Adipose tissue (tissue), 3 donors: ENCODE results near the gene FANCC. TPM values are rescaled to one million over a fixed set of nuclear protein-coding genes. Genes with fewer than 3 reads are reported as not detected.
"Not testable (repeated sequence)": the region's sequence is repeated elsewhere in the genome, so short reads cannot be mapped to it uniquely, and the experiment has no call there.

Experiments
- H3K27ac ChIP-seq: one replicate; pipeline ENCODE4 v1.5.1; 2013; ENCODE audit warnings: low read depth, low read length
- WGBS, 3 donors: extraction: QIAGEN DNeasy Blood & Tissue Kit; methylation state at CpG; one replicate each; pipeline ENCODE4 v1.1.7; 2013; 5-methylcytosine and 5-hydroxymethylcytosine counted together
- polyA plus RNA-seq, 3 donors: library from polyadenylated mRNA; stranded (reverse); fragments of 200-250 nt; gene quantifications; one replicate each; pipeline ENCODE4 v1.2.3, GENCODE V29; 2013
- donor health status: healthy with polysubstance abuse.
- donor health status: Bipolar disorder and iron deficiency.
- donor health status: healthy.

Gene FANCC
- polyA plus RNA-seq, 3 donors, result 2.0 to 3.5 (median 2.5) TPM

DNA sequence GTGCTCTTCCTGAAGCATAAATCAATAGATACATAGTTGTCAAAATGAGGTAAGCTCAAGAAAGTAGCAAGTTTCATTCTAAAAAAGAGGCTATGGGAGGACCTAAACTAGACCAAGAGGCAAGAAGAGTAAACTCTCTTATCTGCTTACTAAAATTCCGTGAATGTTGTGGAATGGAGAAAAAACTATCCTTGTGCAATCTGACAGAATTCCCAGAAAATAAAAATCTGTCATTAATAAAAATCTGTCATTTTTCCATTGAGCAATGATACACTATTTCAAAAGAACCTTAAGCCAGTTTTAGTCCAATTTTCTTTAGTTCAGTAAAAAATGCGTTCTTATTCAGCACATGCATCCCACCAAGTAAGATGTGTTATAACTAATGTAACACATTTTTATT lies 15.9 kb upstream of the FANCC start:
- 38 to 60% (median 52%) methylated on average over 2 of the region's 2 CpGs for WGBS, 3 donors

DNA sequence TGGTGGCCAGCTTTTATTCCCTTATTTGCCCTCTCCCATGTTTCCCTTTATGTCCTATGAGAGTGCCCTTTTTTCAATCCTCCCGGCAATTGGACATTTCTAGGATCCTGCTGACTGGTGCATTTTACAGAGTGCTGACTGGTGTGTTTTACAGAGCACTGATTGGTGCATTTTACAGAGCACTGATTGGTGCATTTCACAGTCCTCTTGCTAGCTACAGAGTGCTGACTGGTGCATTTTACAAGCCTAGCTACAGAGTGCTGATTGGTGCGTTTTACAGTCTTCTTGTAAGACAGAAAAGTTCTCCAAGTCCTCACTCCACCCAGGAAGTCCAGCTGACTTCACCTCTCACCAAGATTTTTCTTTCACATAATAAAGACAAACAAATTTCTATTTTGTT lies 15.4 kb upstream of the FANCC start:
- no peak overlapping the region for H3K27ac ChIP-seq
- WGBS, 3 donors, result 85 to 95% (median 91%) methylated on average over 2 of the region's 2 CpGs

More for the DNA sequence above, 15.9 kb upstream of the FANCC start:
- H3K27ac ChIP-seq, result no peak overlapping the region

DNA sequence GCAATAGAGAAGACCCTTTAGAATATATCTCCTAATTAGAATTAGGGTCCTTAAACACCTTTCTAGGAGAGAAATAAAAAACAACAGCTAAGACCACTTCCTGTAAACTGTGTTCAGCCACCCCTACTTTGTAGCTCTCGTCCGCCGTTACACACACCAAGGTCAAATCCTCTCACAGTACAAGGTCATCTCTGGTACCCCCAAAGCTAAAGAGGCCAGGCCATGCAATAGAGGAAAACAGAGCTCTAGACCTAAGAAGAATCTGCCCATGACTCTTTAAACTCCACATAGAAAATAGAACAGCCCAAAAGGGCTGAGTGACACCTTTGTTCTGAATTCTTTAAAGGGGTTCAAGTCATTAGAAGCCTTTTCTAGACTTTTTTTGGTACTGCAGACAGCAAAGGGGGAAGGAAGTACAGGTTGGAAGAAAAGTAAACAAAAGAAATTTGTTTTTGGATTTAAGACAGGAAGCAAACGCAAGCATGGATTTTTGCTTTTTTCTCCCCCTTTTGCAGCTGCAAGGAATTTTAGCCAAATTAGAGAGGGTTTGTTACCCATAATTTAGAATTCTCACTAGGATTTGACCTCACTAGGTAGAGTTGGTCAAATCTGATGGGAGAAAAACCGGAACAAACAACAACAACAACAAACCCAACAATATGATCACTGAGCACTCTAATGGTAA lies 13.4 kb upstream of the FANCC start:
- 72 to 83% (median 76%) methylated on average over 5 of the region's 5 CpGs for WGBS, 3 donors
- no peak overlapping the region for H3K27ac ChIP-seq

DNA sequence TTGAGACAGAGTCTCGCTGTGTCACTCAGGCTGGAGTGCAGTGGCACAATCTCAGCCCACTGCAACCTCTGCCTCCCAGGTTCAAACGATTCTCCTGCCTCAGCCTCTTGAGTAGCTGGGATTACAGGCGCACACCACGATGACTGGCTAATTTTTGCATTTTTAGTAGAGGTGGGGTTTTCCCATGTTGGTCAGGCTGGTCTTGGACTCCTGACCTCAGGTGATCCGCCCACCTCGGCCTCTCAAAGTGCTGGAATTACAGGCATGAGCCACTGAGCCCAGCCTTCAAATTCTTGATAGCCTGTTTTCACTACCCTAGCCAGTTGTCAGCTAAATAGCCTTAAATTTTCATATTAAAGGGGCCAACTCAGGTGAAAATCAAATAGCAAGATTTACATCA lies 11.6 kb upstream of the FANCC start:
- not testable (repeated sequence) for H3K27ac ChIP-seq
- WGBS, 3 donors, result 84 to 94% (median 86%) methylated on average over 6 of the region's 6 CpGs

DNA sequence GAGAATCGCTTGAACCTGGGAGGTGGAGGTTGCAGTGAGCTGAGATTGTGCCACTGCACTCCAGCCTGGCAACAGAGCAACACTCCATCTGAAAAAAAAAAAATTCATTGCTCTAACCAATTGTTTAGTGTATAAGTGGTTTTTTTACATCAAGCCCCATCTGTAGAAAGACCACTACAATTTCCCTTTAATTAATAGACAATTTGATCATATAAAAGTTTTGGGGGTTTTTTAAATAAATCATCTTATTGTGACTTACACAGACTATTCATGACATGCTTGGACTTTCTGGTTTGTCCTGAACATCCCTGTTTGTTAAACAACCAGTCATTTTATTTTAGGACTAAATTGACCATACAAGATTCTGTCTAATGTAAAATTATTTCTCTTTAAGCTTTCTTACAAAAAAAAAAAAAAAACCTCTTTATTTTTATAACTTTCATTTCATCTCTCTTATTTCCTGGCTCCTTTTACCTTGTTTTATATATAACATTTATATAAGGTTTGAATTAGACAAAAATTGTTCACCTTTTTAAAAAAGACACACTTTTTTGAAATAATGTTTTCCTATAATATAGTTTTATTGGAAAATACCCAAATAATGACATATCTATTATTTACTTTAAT lies 9.8 kb upstream of the FANCC start:
- 35 to 53% (median 49%) methylated on average over 1 of the region's 1 CpG for WGBS, 3 donors
- H3K27ac ChIP-seq, result no peak overlapping the region

DNA sequence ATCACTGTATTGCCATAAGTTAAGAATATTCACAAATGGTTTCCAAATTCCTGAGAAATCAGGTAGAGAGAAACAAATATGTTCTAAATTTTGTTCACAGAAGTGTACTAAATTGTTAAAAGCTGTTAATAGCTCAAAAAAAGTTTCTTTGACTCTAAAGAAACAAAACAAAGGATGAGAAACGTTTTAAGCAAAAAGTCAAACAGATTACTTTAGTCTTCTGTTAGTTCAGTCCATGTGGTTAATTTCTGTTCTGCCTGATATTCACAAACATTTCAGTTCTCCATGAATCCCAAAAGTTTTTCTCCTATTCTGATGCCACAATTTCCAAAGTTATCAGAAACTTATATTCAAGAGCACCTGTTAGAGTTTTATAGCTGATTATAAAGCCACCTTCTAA lies 7.7 kb upstream of the FANCC start:
- H3K27ac ChIP-seq, result no peak overlapping the region
- WGBS, 3 donors, result 51 to 59% (median 59%) methylated on average over 1 of the region's 1 CpG

DNA sequence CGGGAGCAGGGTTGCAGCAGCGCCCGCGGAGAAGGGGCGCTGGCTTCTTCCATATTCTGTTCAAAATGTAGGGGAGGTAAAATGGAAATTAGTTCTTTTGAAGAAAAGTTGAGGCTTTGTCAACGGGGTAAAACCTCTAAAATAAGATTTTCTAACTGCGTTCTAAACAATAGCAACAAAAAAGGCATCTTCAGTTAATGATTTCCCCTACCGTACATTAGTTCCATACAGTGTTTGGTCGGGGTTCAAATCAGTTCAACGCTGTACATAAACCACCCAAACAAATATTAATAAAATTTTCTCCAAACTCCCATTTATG lies 343 bp upstream of the FANCC start:
- H3K27ac ChIP-seq, result no peak overlapping the region
- 5 to 7% (median 6%) methylated on average over 10 of the region's 10 CpGs for WGBS, 3 donors

DNA sequence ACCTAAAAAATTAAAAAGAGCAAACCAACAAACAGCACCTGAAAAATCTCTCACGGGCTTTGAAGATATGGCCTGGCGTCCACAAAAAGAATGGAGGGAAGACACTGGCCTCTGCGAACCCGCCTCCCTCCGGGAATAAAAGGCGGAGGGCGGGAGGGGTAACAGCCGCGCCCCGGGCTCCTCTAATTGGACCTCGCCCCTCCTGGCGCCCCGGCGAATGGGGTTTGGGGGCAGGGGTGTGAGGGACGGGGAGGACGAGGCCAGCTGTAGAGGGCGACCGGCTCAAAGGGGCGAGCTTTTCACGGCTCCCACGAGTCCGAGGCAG lies 753 bp downstream of the FANCC start:
- no peak overlapping the region for H3K27ac ChIP-seq
- WGBS, 3 donors, result 0 to 1% (median 0%) methylated on average over 22 of the region's 22 CpGs

DNA sequence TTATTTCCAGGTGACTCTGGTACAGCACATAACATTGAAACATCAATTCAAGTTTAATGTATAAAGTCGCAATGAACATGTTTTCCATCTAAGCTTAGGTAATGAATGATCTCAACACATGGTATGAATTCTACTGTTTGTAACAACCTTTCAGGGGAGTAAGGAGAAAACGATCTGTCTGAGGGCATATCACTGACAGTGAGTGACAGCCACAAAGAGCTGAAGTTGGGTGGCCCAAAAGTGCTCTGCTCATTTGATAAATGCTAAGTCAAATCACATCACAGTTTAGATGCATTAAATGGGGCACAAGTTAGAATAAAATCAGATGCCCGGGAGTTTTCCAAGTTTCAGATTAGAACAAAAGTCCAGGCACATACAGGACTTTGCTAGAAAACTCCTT lies 1.2 kb downstream of the FANCC start:
- 34 to 47% (median 44%) methylated on average over 3 of the region's 3 CpGs for WGBS, 3 donors
- H3K27ac ChIP-seq, result no peak overlapping the region

DNA sequence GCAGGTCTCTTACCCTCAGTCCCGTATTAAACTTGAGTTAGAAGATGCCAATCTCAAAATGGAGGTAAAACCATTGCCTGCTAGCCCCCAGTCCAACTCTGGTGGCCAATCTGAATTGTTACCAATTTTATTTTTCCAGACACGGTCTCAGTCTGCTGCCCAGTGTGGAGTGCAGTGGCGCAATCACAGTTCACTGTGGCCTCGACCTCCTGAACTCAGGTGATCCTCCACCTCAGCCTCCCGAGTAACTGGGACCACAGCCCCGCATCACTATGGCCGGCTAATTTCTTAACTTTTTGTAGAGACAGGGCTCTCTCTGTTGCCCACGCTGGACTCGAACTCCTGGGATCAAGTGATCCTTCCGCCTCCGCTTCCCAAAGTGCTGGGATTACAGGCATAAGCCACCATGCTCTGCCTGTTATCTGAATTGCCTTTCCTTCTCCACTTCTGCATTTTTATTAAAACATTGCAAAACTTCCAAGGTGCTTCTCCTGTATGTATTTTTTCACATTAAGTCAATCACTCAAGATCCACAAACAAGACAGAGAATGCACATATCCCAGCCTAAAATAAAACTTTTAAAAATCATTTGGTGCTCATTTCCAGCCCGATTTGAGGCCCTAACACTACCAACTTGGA lies 2.3 kb downstream of the FANCC start:
- H3K27ac ChIP-seq, result no peak overlapping the region
- 91 to 96% (median 94%) methylated on average over 12 of the region's 12 CpGs for WGBS, 3 donors

DNA sequence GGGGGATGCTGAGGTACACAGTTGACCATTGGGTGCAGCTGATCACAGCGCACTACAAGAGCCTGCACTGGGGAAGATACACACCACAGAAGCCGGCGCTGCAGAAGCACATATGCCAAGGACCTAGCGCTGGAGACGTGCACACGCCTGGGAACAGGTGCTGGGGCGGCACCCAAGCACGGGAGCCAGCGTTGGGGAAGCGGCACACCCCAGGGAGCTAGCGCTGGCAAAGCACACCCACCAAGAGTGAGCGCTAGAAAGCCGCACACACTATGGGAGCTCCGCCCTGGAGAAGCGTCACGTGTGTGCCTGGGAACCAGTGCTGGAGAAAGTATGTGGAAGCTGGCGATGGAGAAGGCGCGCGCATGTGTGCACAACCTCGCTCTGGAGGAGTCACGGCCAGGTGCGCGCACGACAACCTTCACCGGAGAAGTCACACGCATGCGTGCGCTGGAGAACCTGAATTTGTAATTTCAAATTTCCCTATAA lies 4.5 kb downstream of the FANCC start:
- 39 to 47% (median 40%) methylated on average over 29 of the region's 29 CpGs for WGBS, 3 donors
- no peak overlapping the region for H3K27ac ChIP-seq

DNA sequence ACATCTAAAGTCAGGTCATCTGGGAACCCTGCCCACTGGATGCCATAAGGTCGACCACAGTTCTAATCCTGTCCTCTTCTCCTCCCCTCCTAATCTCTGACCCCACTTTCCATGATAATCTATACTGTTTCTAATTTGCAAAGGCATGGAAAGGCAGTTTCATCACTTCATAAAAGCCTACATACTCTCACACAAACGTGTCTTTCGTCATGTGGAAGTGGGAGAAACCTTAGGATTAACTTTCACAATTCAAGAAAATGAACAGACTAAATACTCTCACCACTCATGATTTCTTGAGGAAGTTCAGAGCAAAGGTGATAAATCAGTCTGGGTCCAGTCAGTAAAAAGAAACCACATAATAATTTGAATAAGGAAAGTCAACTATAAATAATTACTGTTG lies 5.5 kb downstream of the FANCC start:
- WGBS, 3 donors, result 43 to 71% (median 56%) methylated on average over 3 of the region's 3 CpGs

DNA sequence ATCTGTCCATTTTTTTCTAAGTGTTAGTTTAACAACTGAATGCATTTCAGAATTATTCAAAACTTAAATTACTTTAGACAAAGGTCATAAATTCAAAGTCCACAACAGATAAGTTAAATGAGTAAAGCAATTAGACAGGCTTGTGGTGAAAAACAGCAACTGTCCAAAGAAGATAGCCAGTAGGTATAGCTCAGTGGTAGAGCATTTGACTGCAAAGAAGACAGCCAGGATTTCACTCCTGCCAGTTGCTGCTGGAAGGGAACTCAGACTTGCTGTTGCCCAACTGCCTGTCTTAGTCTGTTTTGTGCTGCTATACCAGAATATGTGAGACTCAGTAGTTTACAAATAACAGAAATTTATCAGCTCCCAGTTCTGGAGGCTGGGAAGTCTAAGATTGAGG lies 10.0 kb downstream of the FANCC start:
- no peak overlapping the region for H3K27ac ChIP-seq

More for the DNA sequence above, 5.5 kb downstream of the FANCC start:
- H3K27ac ChIP-seq, result no peak overlapping the region

DNA sequence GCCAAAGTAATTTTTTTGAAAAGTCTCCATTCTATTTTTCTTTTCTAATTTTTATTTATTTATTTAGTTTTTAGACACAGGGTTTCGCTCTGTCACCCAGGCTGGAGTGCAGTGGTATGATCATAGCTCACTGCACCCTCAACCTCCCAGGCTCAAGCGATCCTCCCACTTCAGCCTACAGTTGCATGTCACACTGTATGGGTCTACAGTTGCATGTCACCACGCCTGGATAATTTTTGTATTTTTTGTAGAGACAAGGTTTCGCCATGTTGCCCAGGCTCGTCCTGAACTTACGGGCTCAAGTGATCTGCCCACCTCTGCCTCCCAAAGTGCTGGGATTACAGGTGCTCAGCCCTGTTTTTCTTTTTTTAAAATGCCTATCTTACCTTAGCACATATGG lies 10.7 kb downstream of the FANCC start:
- no peak overlapping the region for H3K27ac ChIP-seq
- 96 to 98% (median 97%) methylated on average over 6 of the region's 6 CpGs for WGBS, 3 donors

DNA sequence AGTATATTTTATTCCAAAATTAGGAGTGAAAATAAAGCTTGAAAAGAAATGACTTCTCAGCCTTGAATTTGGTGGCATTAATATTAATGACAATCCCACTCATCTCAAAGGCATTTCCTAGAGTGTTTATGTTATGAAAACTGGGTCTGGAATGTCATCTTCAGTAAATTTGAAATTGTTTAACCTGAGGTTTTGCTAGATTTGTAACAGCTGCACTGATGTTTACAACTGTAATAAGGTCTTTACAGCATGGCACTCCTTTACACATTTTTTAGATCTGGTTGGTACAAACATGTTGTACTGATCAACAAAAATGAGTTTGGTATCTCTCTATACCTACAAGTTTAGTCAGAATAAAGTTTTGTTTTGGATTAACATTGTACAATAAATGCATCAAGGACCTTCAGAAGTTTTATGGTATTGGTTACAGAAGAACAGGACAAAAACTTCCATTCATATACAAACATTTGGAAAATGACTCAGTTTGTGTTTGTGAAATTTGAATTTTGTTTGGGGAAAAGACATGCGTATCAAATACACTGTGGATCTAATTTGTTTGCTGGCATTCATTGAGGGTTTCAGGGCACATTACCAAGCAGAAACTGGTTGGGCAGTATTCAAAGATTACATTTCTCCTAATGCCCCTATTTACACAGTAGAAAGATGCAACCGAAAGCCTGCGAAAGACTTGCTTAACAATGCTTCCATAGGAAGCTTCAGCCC lies 11.6 kb downstream of the FANCC start:
- 45 to 92% (median 81%) methylated on average over 3 of the region's 3 CpGs for WGBS, 3 donors

DNA sequence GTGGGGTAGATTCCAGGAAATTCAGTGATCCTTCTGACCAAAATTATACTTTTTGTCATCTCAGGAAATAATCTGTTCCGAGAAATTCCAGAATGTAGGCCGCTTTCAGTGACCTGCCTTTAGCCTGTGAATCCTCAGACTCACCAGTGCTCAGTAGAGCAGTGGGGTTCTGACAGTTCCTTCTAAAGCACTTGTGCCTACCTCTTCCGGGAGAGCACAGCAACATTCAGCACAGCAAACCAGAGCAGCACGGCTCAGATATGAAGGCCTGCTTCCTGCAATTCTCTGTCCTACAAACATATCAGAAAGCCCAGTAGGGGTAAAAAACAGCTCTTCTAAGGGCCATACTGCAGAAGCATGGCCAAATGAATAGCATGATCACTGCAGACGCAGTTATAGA lies 15.0 kb downstream of the FANCC start:
- WGBS, 3 donors, result 79 to 86% (median 82%) methylated on average over 5 of the region's 5 CpGs
- H3K27ac ChIP-seq, result no peak overlapping the region

More for the DNA sequence above, 11.6 kb downstream of the FANCC start:
- no peak overlapping the region for H3K27ac ChIP-seq

DNA sequence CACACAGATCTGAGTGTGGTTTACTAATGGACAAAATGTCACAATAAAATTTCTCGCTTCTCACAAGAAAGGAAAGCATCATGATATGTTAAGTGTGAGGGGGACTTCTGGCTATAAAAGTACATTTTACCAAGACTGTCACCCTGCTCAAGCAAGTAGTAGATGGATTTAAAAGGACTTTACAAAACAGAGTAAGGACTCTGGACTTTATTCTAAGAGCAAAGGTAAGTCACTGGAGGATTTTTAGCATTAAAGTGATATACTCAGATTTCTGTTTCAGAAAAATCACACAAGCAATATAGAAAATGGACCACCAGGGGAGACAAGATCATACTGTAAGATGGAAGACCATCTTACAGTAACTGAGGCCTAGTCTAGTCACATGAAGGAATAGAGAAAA lies 19.7 kb downstream of the FANCC start:
- no peak overlapping the region for H3K27ac ChIP-seq
- 98 to 100% (median 98%) methylated on average over 1 of the region's 1 CpG for WGBS, 3 donors

DNA sequence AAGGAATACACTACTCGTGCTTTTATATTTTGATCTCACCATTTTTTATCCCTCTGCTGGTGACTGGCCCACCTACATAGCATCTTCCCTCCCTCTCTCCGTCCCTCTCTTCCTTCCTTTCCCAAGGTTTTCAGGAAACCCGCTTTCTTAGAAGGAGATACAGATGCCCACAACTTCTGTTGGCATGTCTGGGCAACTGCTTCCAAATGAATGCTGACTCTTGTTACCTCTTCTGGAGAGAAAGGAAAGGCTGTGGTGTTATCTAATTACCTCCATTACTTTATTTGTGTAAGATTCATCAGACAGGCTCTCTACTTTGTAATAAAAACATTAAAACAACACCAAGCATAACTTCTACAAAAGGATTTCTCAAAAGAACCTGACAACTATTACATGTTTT lies 20.2 kb downstream of the FANCC start:
- H3K27ac ChIP-seq, result no peak overlapping the region
- 78 to 92% (median 91%) methylated on average over 3 of the region's 3 CpGs for WGBS, 3 donors

DNA sequence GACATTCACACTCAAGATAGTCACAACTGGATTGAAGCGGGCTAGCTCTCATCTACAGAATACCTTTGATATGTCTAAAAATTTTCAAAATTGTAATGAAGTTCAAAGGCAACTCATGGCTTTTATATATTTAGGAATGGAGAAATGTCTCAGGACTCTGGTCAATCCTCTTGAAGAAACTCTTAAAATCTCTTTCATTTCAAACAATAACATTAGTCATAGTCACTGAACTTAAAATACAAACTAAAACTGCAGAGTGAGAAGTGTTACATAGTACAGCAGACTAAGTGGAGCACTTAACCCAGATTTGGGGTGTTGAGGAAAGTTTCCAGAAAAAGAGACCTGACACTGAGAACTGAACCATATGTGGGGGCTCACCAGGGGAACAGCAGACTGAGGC lies 20.7 kb downstream of the FANCC start:
- H3K27ac ChIP-seq, result no peak overlapping the region
- 96 to 100% (median 98%) methylated on average over 1 of the region's 1 CpG for WGBS, 3 donors
